Body of pancreas (tissue), 4 donors: ENCODE data around the gene APOL1. TPM values are rescaled to one million over a fixed set of nuclear protein-coding genes. Genes with fewer than 3 reads are reported as not detected.

Source experiments
- ATAC-seq: fragments of 150-250 bp; one replicate; pipeline ENCODE4 v1.9.1; 2016
- DNase-seq, 4 donors: peaks; one replicate each; pipeline ENCODE4 v3.0.0-alpha.2; 2019
- H3K27ac ChIP-seq, 4 donors: fragments of 200-600 bp; sonication (generic); 1 replicate in 3 of 4; 2 replicates in 1 of 4; pipeline versions ENCODE4 v1.5.1 to v1.6.1; 2016 to 2019; ENCODE audit warnings: mild to moderate bottlenecking in 1 of 4, mixed read lengths in 1 of 4, moderate library complexity in 1 of 4
- H3K27me3 ChIP-seq, 2 donors: fragments of 200-600 bp; sonication (generic); one replicate each; pipeline ENCODE4 v1.6.0; 2016; ENCODE audit warnings: mild to moderate bottlenecking in 1 of 2
- H3K36me3 ChIP-seq, 2 donors: fragments of 200-600 bp; sonication (generic); replicated peaks in 1 of 2; 2 replicates each; pipeline ENCODE4 v1.5.1; 2016; ENCODE audit warnings: low read depth in 2 of 2; ENCODE audit not compliant: insufficient read depth in 1 of 2
- H3K4me1 ChIP-seq: fragments of 200-600 bp; sonication (generic); one replicate; pipeline ENCODE4 v1.6.0; 2016
- H3K4me3 ChIP-seq, 2 donors: fragments of 200-600 bp; sonication (generic); 1 replicate in 1 of 2; 2 replicates in 1 of 2; pipeline ENCODE4 v1.5.1; 2016 to 2019
- H3K9me3 ChIP-seq, 3 donors: fragments of 200-600 bp; sonication (generic); 1 replicate in 2 of 3; 2 replicates in 1 of 3; pipeline ENCODE4 v1.5.1; 2016
- CTCF ChIP-seq, 7 experiments: fragments of 450-650 bp in 4 of 7; fragments of 200-600 bp in 3 of 7; sonication (generic) in 3 of 7; IDR thresholded peaks; one replicate each; pipeline ENCODE4 v1.5.1; 2016 to 2019; ENCODE audit warnings: antibody characterized with exemption in 7 of 7
- POLR2A ChIP-seq, 3 donors: fragments of 450-650 bp; IDR thresholded peaks; one replicate each; pipeline ENCODE4 v1.6.1; 2016; ENCODE audit warnings: antibody characterized with exemption in 3 of 3, mild to moderate bottlenecking in 2 of 3
- WGBS, 2 donors: methylation state at CpG; one replicate each; pipeline ENCODE4 v1.1.5; 2017; 5-methylcytosine and 5-hydroxymethylcytosine counted together
- intact Hi-C: fragments of 100-400 bp; cut with DNase I; formaldehyde crosslinking; loops from one replicate; pipeline ENCODE4 v1.15.1; 2023
- total RNA-seq, 2 donors: library from RNA; depleted of rRNA; stranded (reverse); fragments of >200 nt; gene quantifications; one replicate each; pipeline ENCODE4 v1.1.0, GENCODE V29; 2016

The APOL1 gene
- total RNA-seq, 2 donors from 2014 or later, result 5.2 to 11.9 TPM

GRCh38 chr22:36244522-36245391 lies 8.2 kb upstream of the APOL1 start:
- peak; percentile 42 for ATAC-seq
- WGBS, 2 donors, result 81 to 82% methylated on average over 4 to 5 of the region's 5 CpGs
- H3K27me3 ChIP-seq, result no peaks in the 10 kb centered on the region
- no peaks in the 10 kb centered on the region for H3K9me3 ChIP-seq
- intact Hi-C loops, result no loop called here
- peak in 1 of 4 donors; percentile 30 for DNase-seq
- H3K36me3 ChIP-seq, result no peaks in the 10 kb centered on the region
- TF ChIP-seq POLR2A (IDR thresholded peaks at IDR 0.05) (no peak), CTCF (IDR thresholded peaks at IDR 0.05) (no peak)
- no peak overlapping the region for H3K27ac ChIP-seq
- peaks cover 2% of the 10 kb centered on the region for H3K4me1 ChIP-seq
- H3K4me3 ChIP-seq, result no peak overlapping the region

- DNase-seq, result no peak
These were observed 7.1 kb upstream of the APOL1 start for GRCh38 chr22:36245805-36246356.

GRCh38 chr22:36246718-36247117 lies 6.2 kb upstream of the APOL1 start:
- intact Hi-C loops, result no loop called here
- H3K36me3 ChIP-seq, result no peaks in the 10 kb centered on the region
- H3K9me3 ChIP-seq, result no peaks in the 10 kb centered on the region
- H3K27ac ChIP-seq, result no peak overlapping the region
- TF ChIP-seq POLR2A (IDR thresholded peaks at IDR 0.05) (no peak), CTCF (IDR thresholded peaks at IDR 0.05) (no peak)
- ATAC-seq (no peak), DNase-seq (no peak)
- no peaks in the 10 kb centered on the region for H3K27me3 ChIP-seq
- no peak overlapping the region for H3K4me3 ChIP-seq
- H3K4me1 ChIP-seq, result no peaks in the 10 kb centered on the region
- WGBS, 2 donors, result 60 to 75% methylated on average over 3 of the region's 3 CpGs

More at GRCh38 chr22:36245805-36246356, 7.1 kb upstream of the APOL1 start:
- WGBS, 2 donors, result 61 to 67% methylated on average over 4 of the region's 4 CpGs
- no peaks in the 10 kb centered on the region for H3K4me1 ChIP-seq
- intact Hi-C loops, result no loop called here
- H3K27ac ChIP-seq, result no peak overlapping the region
- no peaks in the 10 kb centered on the region for H3K9me3 ChIP-seq
- H3K27me3 ChIP-seq, result no peaks in the 10 kb centered on the region
- H3K4me3 ChIP-seq, result no peak overlapping the region
- ATAC-seq, result no peak
- no peaks in the 10 kb centered on the region for H3K36me3 ChIP-seq
- TF ChIP-seq CTCF (IDR thresholded peaks at IDR 0.05) (no peak), POLR2A (IDR thresholded peaks at IDR 0.05) (no peak)

- ATAC-seq (no peak), DNase-seq (no peak)
- Histone ChIP-seq H3K27ac (no peak overlapping the region), H3K36me3 (no peaks in the 10 kb centered on the region), H3K4me3 (no peak overlapping the region), H3K9me3 (no peaks in the 10 kb centered on the region), H3K27me3 (no peaks in the 10 kb centered on the region), H3K4me1 (no peaks in the 10 kb centered on the region)
- TF ChIP-seq POLR2A (IDR thresholded peaks at IDR 0.05) (no peak), CTCF (IDR thresholded peaks at IDR 0.05) (no peak)
- intact Hi-C loops, result no loop called here
- WGBS, 2 donors, result 44 to 65% methylated on average over 5 of the region's 5 CpGs
These were observed 5.0 kb upstream of the APOL1 start for GRCh38 chr22:36247955-36248354.
